ENCODE data around the gene KLF11. TPM values are rescaled to one million over a fixed set of nuclear protein-coding genes. Genes with fewer than 3 reads are reported as not detected.

Gene KLF11
- total and polyA plus RNA-seq, 2 of the 8 experiments (the other 6 are each of a cell fraction or from before 2014, with no cell fraction given): 6.4 to 10.1 TPM

DNA sequence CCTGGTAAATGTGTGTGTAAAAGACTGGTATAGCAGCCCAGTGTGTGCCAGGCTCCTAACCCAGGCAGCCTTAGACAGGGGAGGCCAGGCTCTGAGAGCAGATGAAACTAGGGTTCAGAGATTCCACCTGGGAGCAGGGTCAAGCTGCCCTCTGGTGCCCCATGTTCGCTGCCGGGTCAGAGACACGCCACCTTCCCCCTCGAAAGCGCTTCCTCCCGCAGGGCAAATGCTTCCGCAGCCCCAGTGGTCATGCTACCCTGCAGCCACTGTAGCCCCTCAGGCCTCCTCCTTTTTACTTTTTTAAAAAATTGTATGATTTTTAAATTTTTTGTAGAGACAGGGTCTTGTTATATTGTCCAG, 10.6 kb upstream of the KLF11 start (continued):
- TF ChIP-seq, protein P1, sequence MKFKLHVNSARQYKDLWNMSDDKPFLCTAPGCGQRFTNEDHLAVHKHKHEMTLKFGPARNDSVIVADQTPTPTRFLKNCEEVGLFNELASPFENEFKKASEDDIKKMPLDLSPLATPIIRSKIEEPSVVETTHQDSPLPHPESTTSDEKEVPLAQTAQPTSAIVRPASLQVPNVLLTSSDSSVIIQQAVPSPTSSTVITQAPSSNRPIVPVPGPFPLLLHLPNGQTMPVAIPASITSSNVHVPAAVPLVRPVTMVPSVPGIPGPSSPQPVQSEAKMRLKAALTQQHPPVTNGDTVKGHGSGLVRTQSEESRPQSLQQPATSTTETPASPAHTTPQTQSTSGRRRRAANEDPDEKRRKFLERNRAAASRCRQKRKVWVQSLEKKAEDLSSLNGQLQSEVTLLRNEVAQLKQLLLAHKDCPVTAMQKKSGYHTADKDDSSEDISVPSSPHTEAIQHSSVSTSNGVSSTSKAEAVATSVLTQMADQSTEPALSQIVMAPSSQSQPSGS (IDR thresholded peaks at IDR 0.05; ENCODE audit: low read length): no peak
- TF ChIP-seq BACH1 (IDR thresholded peaks at IDR 0.05; ENCODE audit: low read length) (no peak), POLR2AphosphoS5 (IDR thresholded peaks at IDR 0.05; ENCODE audit: low read depth, low read length) (no peak), TCF12 (IDR thresholded peaks at IDR 0.05; ENCODE audit: low read depth, low read length) (no peak), EP300 (IDR thresholded peaks at IDR 0.05; ENCODE audit: borderline replicate concordance in 1 of 2, low read depth in 2 of 2, low read length in 2 of 2) (no peak), GABPA (IDR thresholded peaks at IDR 0.05; ENCODE audit: borderline replicate concordance, insufficient read depth, low read length) (no peak), YY1 (IDR thresholded peaks at IDR 0.05; ENCODE audit: low read depth, low read length) (no peak)
- TF ChIP-seq, protein P2, sequence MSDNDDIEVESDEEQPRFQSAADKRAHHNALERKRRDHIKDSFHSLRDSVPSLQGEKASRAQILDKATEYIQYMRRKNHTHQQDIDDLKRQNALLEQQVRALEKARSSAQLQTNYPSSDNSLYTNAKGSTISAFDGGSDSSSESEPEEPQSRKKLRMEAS (IDR thresholded peaks at IDR 0.05): no peak
